ENCODE results near the gene CACNA1C. TPM values are rescaled to one million over a fixed set of nuclear protein-coding genes. Genes with fewer than 3 reads are reported as not detected.

CACNA1C gene
- total RNA-seq, 2 donors from 2014 or later = 0.86 to 6.3 TPM

GRCh38 chr12:2161473-2161872 lies 108.7 kb downstream of the CACNA1C start:
- Histone ChIP-seq H3K4me3 (ENCODE audit: low read length) (no peak overlapping the region), H3K9me3 (ENCODE audit: control insufficient read depth, low read length) (no peaks in the 10 kb centered on the region), H3K27me3 (ENCODE audit: control insufficient read depth, insufficient read depth, low read length, poor library complexity, severe bottlenecking) (no peaks in the 10 kb centered on the region), H3K9ac (ENCODE audit: extremely low read depth, low read length, poor library complexity, severe bottlenecking) (no peak overlapping the region), H3K4me1 (ENCODE audit: control insufficient read depth, insufficient read depth, low read length) (peaks cover 9% of the 10 kb centered on the region), H3K36me3 (ENCODE audit: control insufficient read depth, insufficient read depth, low read length) (no peaks in the 10 kb centered on the region), H3K27ac (ENCODE audit: low read depth, low read length) (no peak overlapping the region)
- no peak for DNase-seq
- Mint-ChIP-seq H3K9me3 (peaks cover 2% of the 10 kb centered on the region), H3K27me3 (ENCODE audit: insufficient read depth) (no peaks in the 10 kb centered on the region), H3K27ac (no peak overlapping the region), H3K4me1 (peaks cover 21% of the 10 kb centered on the region), H3K36me3 (ENCODE audit: low read depth) (no peaks in the 10 kb centered on the region), H3K4me3 (no peak overlapping the region)
- no peak for TF ChIP-seq CTCF (conservative IDR thresholded peaks at IDR 0.05)
- 81 to 95% methylated on average over 2 to 10 of the region's 10 CpGs for WGBS, 2 experiments (ENCODE audit: insufficient coverage in 1 of 2, insufficient read length in 1 of 2)

- Mint-ChIP-seq H3K9me3 (peaks cover 17% of the 10 kb centered on the region), H3K36me3 (ENCODE audit: low read depth) (no peaks in the 10 kb centered on the region), H3K27ac (no peak overlapping the region), H3K4me3 (no peak overlapping the region), H3K4me1 (peaks cover 27% of the 10 kb centered on the region), H3K27me3 (ENCODE audit: insufficient read depth) (no peaks in the 10 kb centered on the region)
- no peak for TF ChIP-seq CTCF (conservative IDR thresholded peaks at IDR 0.05)
- Histone ChIP-seq H3K4me1 (ENCODE audit: control insufficient read depth, insufficient read depth, low read length) (peaks cover 9% of the 10 kb centered on the region), H3K9ac (ENCODE audit: extremely low read depth, low read length, poor library complexity, severe bottlenecking) (no peak overlapping the region), H3K27me3 (ENCODE audit: control insufficient read depth, insufficient read depth, low read length, poor library complexity, severe bottlenecking) (no peaks in the 10 kb centered on the region), H3K4me3 (ENCODE audit: low read length) (no peak overlapping the region), H3K36me3 (ENCODE audit: control insufficient read depth, insufficient read depth, low read length) (no peaks in the 10 kb centered on the region), H3K9me3 (ENCODE audit: control insufficient read depth, low read length) (peaks cover 19% of the 10 kb centered on the region), H3K27ac (ENCODE audit: low read depth, low read length) (no peak overlapping the region)
- DNase-seq = no peak
- WGBS, 2 experiments (ENCODE audit: insufficient coverage in 1 of 2, insufficient read length in 1 of 2) = 90 to 92% methylated on average over 15 to 17 of the region's 17 CpGs
Observed at GRCh38 chr12:2163177-2163941, 110.6 kb downstream of the CACNA1C start.

GRCh38 chr12:2165021-2165420 lies 112.2 kb downstream of the CACNA1C start:
- Histone ChIP-seq H3K27me3 (ENCODE audit: control insufficient read depth, insufficient read depth, low read length, poor library complexity, severe bottlenecking) (no peaks in the 10 kb centered on the region), H3K36me3 (ENCODE audit: control insufficient read depth, insufficient read depth, low read length) (no peaks in the 10 kb centered on the region), H3K27ac (ENCODE audit: low read depth, low read length) (no peak overlapping the region), H3K9ac (ENCODE audit: extremely low read depth, low read length, poor library complexity, severe bottlenecking) (no peak overlapping the region), H3K4me1 (ENCODE audit: control insufficient read depth, insufficient read depth, low read length) (peaks cover 9% of the 10 kb centered on the region), H3K4me3 (ENCODE audit: low read length) (no peak overlapping the region), H3K9me3 (ENCODE audit: control insufficient read depth, low read length) (peaks cover 19% of the 10 kb centered on the region)
- Mint-ChIP-seq H3K27me3 (ENCODE audit: insufficient read depth) (no peaks in the 10 kb centered on the region), H3K9me3 (peaks cover 17% of the 10 kb centered on the region), H3K27ac (no peak overlapping the region), H3K36me3 (ENCODE audit: low read depth) (no peaks in the 10 kb centered on the region), H3K4me3 (no peak overlapping the region), H3K4me1 (peaks cover 27% of the 10 kb centered on the region)
- no peak for DNase-seq
- no peak for TF ChIP-seq CTCF (conservative IDR thresholded peaks at IDR 0.05)

All from endodermal cell (in vitro differentiated cells).